MV-4-11 (cell line): Measurements from ENCODE around the gene DHRS9.
A peak's percentile ranks its signal among the peaks of the same experiment; 100 is the strongest.
"Not testable (repeated sequence)": the region's sequence is repeated elsewhere in the genome, so short reads cannot be mapped to it uniquely, and the experiment has no call there.

Experiments used
- DNase-seq: peaks from one replicate; lab custom pipeline; 2025; lab: John Stamatoyannopoulos, UW

Gene DHRS9

GRCh38 chr2:169136428-169136827 lies 67.1 kb downstream of the DHRS9 start:
- not testable (repeated sequence) for DNase-seq

- no peak for DNase-seq
These were observed 67.6 kb downstream of the DHRS9 start for GRCh38 chr2:169136885-169137534.

GRCh38 chr2:169137924-169138323 lies 68.6 kb downstream of the DHRS9 start:
- no peak for DNase-seq

GRCh38 chr2:169139145-169139544 lies 69.8 kb downstream of the DHRS9 start:
- no peak for DNase-seq

- no peak for DNase-seq
These were observed 70.8 kb downstream of the DHRS9 start for GRCh38 chr2:169139993-169140767.

- peak; percentile 50 for DNase-seq
These were observed 72.5 kb downstream of the DHRS9 start for GRCh38 chr2:169141713-169142352.

- peak; percentile 42 for DNase-seq
These were observed 74.6 kb downstream of the DHRS9 start for GRCh38 chr2:169143998-169144397.
